HG03521 (cell line): ENCODE data around the gene ADAMTS12.

Experiments used
- ATAC-seq: cut with Tn5 transposase; IDR thresholded peaks from one replicate; pipeline ENCODE4 v1.9.1; 2021; ENCODE audit warnings: mild to moderate bottlenecking, moderate library complexity; ENCODE audit not compliant: unreplicated experiment

Gene ADAMTS12

GRCh38 chr5:33769196-33769595 is 122.6 kb downstream of the ADAMTS12 start:
- no peak for ATAC-seq

GRCh38 chr5:33766023-33766422 is 125.8 kb downstream of the ADAMTS12 start:
- ATAC-seq, result no peak

- ATAC-seq, result no peak
Measured at GRCh38 chr5:33764786-33765185, 127.0 kb downstream of the ADAMTS12 start.

- no peak for ATAC-seq
Measured at GRCh38 chr5:33763435-33763834, 128.4 kb downstream of the ADAMTS12 start.

GRCh38 chr5:33762859-33763258 is 128.9 kb downstream of the ADAMTS12 start:
- no peak for ATAC-seq

GRCh38 chr5:33761139-33761538 is 130.7 kb downstream of the ADAMTS12 start:
- no peak for ATAC-seq

- ATAC-seq, result no peak
Measured at GRCh38 chr5:33758737-33759136, 133.1 kb downstream of the ADAMTS12 start.

GRCh38 chr5:33756491-33756890 is 135.3 kb downstream of the ADAMTS12 start:
- no peak for ATAC-seq

- no peak for ATAC-seq
Measured at GRCh38 chr5:33755231-33755630, 136.6 kb downstream of the ADAMTS12 start.

GRCh38 chr5:33753704-33754103 is 138.1 kb downstream of the ADAMTS12 start:
- no peak for ATAC-seq

GRCh38 chr5:33748754-33749153 is 143.0 kb downstream of the ADAMTS12 start:
- no peak for ATAC-seq

- no peak for ATAC-seq
Measured at GRCh38 chr5:33745101-33745770, 146.6 kb downstream of the ADAMTS12 start.

GRCh38 chr5:33743099-33743498 is 148.7 kb downstream of the ADAMTS12 start:
- ATAC-seq, result no peak

- ATAC-seq, result no peak
Measured at GRCh38 chr5:33742181-33742580, 149.6 kb downstream of the ADAMTS12 start.

GRCh38 chr5:33738967-33739366 is 152.8 kb downstream of the ADAMTS12 start:
- no peak for ATAC-seq

GRCh38 chr5:33738097-33738496 is 153.7 kb downstream of the ADAMTS12 start:
- no peak for ATAC-seq

GRCh38 chr5:33737697-33738096 is 154.1 kb downstream of the ADAMTS12 start:
- ATAC-seq, result no peak

- no peak for ATAC-seq
Measured at GRCh38 chr5:33737284-33737683, 154.5 kb downstream of the ADAMTS12 start.

- ATAC-seq, result no peak
Measured at GRCh38 chr5:33736510-33736909, 155.3 kb downstream of the ADAMTS12 start.

GRCh38 chr5:33735072-33735471 is 156.7 kb downstream of the ADAMTS12 start:
- no peak for ATAC-seq

GRCh38 chr5:33734537-33734936 is 157.3 kb downstream of the ADAMTS12 start:
- ATAC-seq, result no peak

- no peak for ATAC-seq
Measured at GRCh38 chr5:33733225-33733624, 158.6 kb downstream of the ADAMTS12 start.
